Measurements from ENCODE around the gene MKLN1. TPM values are rescaled to one million over a fixed set of nuclear protein-coding genes. Genes with fewer than 3 reads are reported as not detected.

Gene MKLN1
- polyA plus RNA-seq, 1 of the 3 experiments (the other 2 are of a cell fraction) = 11.0 TPM

DNA sequence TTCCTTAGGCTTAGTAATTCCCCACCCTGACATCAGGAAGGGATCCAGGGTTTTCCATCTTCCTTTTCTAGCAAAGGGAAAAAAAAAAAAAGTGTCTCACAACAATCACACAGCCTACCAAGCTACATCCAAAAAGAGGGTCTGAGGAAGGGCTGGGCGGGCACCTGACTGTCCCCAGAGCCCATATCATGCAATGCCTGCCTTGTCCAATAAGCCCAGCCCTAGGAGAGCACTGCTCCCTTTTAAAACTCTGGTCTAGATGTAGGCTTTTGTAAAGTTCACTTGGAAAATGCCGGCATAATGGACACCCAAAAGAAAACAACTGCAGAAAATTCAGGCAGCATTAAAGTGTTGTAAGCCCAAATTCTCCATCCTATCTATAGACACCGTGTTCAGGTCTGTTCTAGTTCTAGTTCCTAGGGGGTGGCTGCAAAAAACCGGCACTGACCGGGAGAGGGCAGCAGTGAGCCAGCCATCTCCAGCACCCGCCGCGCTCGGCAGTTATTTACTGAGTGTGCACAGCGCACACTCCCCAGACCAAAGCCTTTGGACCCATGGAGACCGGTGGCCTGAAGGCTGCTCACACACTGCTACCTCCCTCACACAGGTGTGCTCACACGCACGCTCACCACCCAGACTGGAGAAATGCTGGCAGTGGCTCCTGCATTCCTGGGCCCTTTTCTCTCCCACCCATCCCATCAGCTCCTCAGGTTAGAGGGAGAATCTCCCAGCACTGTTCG, 180.1 kb downstream of the MKLN1 start (continued):
- TF ChIP-seq, protein P1, sequence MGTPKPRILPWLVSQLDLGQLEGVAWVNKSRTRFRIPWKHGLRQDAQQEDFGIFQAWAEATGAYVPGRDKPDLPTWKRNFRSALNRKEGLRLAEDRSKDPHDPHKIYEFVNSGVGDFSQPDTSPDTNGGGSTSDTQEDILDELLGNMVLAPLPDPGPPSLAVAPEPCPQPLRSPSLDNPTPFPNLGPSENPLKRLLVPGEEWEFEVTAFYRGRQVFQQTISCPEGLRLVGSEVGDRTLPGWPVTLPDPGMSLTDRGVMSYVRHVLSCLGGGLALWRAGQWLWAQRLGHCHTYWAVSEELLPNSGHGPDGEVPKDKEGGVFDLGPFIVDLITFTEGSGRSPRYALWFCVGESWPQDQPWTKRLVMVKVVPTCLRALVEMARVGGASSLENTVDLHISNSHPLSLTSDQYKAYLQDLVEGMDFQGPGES (IDR thresholded peaks at IDR 0.05; ENCODE audit: low read depth, low read length) = no peak
- TF ChIP-seq CHD2 (IDR thresholded peaks at IDR 0.05; ENCODE audit: low read length, partially characterized antibody) (no peak), RCOR1 (IDR thresholded peaks at IDR 0.05; ENCODE audit: low read length) (peak; percentile 47; the same call in 1 of the 2 replicates), SIN3A (IDR thresholded peaks at IDR 0.05; ENCODE audit: borderline replicate concordance, low read depth, low read length) (no peak), TAF1 (IDR thresholded peaks at IDR 0.05; ENCODE audit: borderline replicate concordance, low read depth, low read length) (0 out of 2 replicates have a peak, but pooled peaks have one; percentile 15), FOSL2 (IDR thresholded peaks at IDR 0.05; ENCODE audit: borderline replicate concordance, low read depth) (no peak), EZH2phosphoT487 (IDR thresholded peaks at IDR 0.05; ENCODE audit: borderline replicate concordance, low read depth) (no peak)
- TF ChIP-seq, protein P2, sequence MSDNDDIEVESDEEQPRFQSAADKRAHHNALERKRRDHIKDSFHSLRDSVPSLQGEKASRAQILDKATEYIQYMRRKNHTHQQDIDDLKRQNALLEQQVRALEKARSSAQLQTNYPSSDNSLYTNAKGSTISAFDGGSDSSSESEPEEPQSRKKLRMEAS (IDR thresholded peaks at IDR 0.05; ENCODE audit: low read depth) = no peak
- TF ChIP-seq, protein P3, sequence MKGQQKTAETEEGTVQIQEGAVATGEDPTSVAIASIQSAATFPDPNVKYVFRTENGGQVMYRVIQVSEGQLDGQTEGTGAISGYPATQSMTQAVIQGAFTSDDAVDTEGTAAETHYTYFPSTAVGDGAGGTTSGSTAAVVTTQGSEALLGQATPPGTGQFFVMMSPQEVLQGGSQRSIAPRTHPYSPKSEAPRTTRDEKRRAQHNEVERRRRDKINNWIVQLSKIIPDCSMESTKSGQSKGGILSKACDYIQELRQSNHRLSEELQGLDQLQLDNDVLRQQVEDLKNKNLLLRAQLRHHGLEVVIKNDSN (IDR thresholded peaks at IDR 0.05; ENCODE audit: borderline replicate concordance, low read depth) = no peak

GRCh38 chr7:131508754-131509486, 181.2 kb downstream of the MKLN1 start:
- Histone ChIP-seq H3F3A (replicated peaks; ENCODE audit: insufficient read depth) (peaks cover 70% of the 10 kb centered on the region), H3K4me1 (ENCODE audit: control insufficient read depth in 1 of 2, insufficient read depth in 2 of 2, low read depth in 1 of 2, low read length in 1 of 2) (peaks cover 4 to 16% of the 10 kb centered on the region in 2 experiments; a peak in 2 of 4 replicates), H3K4me2 (no peak overlapping the region), H4K20me1 (ENCODE audit: insufficient read depth) (peaks cover 90% of the 10 kb centered on the region), H3K9ac (no peak overlapping the region), H2AFZ (ENCODE audit: low read depth) (no peak overlapping the region), H3K27ac (ENCODE audit: low read depth in 2 of 2, low read length in 1 of 2) (peak overlapping the region in 1 of 2 experiments; percentile 9; a peak in 1 of 4 replicates), H3K9me2 (no peaks in the 10 kb centered on the region), H3K9me3 (no peaks in the 10 kb centered on the region), H3K27me3 (ENCODE audit: insufficient read depth) (no peaks in the 10 kb centered on the region), H3K36me3 (replicated peaks in 1 of 2; ENCODE audit: control insufficient read depth in 1 of 2, insufficient read depth in 2 of 2, low read length in 1 of 2) (peaks cover 31 to 55% of the 10 kb centered on the region in 2 experiments), H3K79me2 (ENCODE audit: insufficient read depth) (peaks cover 86% of the 10 kb centered on the region), H3K4me3 (ENCODE audit: low read depth in 2 of 2, low read length in 1 of 2) (no peak overlapping the region)
- 92% methylated on average over 10 of the region's 10 CpGs for WGBS (ENCODE audit: low lambda C conversion rate)
- TF ChIP-seq PBX3 (IDR thresholded peaks at IDR 0.05) (no peak), FOXJ3 (CRISPR knock-in tag; IDR thresholded peaks at IDR 0.05) (no peak), TEAD4 (IDR thresholded peaks at IDR 0.05; ENCODE audit: borderline replicate concordance, insufficient read depth) (no peak), ZBTB33 (IDR thresholded peaks at IDR 0.05; ENCODE audit: borderline replicate concordance, low read depth) (no peak), TCF12 (IDR thresholded peaks at IDR 0.05) (no peak), RXRA (IDR thresholded peaks at IDR 0.05; ENCODE audit: borderline replicate concordance, low read depth) (no peak)
- CTCF ChIA-PET = interaction anchor here (0.6 to 15.5 kb wide), 41 partner anchors 12 to 626 kb away, joined by 3 to 291 read pairs (median 4); no protein-coding TSS in a partner anchor
- POLR2A ChIA-PET = interaction anchor here (1.1 kb wide), 1 partner anchor 146 kb away, joined by 3 read pairs; no protein-coding TSS in a partner anchor
- no peak for DNase-seq

Data from SK-N-SH (cell line).